NB4 (cell line): Measurements from ENCODE around the gene TTC8.

ENCODE experiments used
- MAX ChIP-seq: IDR thresholded peaks from 2 replicates; pipeline ENCODE4 v1.6.1; 2011; ENCODE audit warnings: low read depth, low read length
- MYC ChIP-seq: IDR thresholded peaks from 2 replicates; pipeline ENCODE4 v1.6.1; 2011; ENCODE audit warnings: low read depth, low read length
- POLR2A ChIP-seq: IDR thresholded peaks from 2 replicates; pipeline ENCODE4 v1.6.1; 2011; ENCODE audit warnings: mild to moderate bottlenecking; ENCODE audit not compliant: insufficient read length; ENCODE audit errors: extremely low read depth
- TF ChIP-seq, protein P1 (sequence below): IDR thresholded peaks from one replicate; pipeline ENCODE4 v1.5.1; 2012; ENCODE audit warnings: low read depth, low read length

DNA sequence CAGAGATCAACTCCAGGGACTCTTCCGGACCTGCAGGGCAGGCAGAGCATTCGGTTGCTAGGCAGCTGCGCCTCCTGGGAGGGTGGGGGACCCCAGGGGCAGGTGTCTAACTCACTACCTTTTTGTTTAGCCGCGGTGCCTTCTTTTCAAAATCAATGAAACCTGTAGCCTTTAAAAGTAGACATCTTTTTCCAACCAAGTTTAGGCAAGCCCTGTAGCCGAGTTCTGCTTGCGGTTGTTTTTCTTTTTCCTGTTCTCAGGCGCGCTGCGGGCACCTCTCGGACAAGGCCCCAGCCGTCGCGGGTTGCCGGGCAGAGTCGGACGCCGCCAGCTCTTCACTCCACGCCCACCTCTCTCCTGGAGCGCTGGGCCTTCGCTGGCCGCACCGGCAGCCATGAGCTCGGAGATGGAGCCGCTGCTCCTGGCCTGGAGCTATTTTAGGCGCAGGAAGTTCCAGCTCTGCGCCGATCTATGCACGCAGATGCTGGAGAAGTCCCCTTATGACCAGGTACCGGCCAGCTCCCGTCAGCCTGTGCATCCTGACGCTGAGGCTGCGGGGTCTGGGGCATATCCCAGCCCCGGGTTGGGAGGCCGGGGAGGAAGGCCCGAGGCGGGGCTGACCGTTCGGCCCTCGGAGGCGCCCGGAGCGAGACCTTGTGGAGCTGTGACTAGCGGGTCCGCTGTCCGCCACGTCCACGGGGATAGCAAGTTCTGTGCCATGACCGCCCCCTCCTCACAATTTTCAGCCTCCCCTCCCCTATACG lies at the start of gene TTC8:
- TF ChIP-seq, protein P1, sequence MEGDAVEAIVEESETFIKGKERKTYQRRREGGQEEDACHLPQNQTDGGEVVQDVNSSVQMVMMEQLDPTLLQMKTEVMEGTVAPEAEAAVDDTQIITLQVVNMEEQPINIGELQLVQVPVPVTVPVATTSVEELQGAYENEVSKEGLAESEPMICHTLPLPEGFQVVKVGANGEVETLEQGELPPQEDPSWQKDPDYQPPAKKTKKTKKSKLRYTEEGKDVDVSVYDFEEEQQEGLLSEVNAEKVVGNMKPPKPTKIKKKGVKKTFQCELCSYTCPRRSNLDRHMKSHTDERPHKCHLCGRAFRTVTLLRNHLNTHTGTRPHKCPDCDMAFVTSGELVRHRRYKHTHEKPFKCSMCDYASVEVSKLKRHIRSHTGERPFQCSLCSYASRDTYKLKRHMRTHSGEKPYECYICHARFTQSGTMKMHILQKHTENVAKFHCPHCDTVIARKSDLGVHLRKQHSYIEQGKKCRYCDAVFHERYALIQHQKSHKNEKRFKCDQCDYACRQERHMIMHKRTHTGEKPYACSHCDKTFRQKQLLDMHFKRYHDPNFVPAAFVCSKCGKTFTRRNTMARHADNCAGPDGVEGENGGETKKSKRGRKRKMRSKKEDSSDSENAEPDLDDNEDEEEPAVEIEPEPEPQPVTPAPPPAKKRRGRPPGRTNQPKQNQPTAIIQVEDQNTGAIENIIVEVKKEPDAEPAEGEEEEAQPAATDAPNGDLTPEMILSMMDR = no peak
- peak; percentile 74 for TF ChIP-seq MAX
- peak; percentile 76 for TF ChIP-seq POLR2A
- no peak for TF ChIP-seq MYC
